HG03159 (cell line): ENCODE results near the gene IGSF21.

Experiments
- ATAC-seq: cut with Tn5 transposase; IDR thresholded peaks from one replicate; pipeline ENCODE4 v1.9.1; 2021; ENCODE audit warnings: mild to moderate bottlenecking, moderate library complexity; ENCODE audit not compliant: unreplicated experiment

The IGSF21 gene

GRCh38 chr1:18253093-18253492 is 145.5 kb downstream of the IGSF21 start:
- no peak for ATAC-seq

DNA sequence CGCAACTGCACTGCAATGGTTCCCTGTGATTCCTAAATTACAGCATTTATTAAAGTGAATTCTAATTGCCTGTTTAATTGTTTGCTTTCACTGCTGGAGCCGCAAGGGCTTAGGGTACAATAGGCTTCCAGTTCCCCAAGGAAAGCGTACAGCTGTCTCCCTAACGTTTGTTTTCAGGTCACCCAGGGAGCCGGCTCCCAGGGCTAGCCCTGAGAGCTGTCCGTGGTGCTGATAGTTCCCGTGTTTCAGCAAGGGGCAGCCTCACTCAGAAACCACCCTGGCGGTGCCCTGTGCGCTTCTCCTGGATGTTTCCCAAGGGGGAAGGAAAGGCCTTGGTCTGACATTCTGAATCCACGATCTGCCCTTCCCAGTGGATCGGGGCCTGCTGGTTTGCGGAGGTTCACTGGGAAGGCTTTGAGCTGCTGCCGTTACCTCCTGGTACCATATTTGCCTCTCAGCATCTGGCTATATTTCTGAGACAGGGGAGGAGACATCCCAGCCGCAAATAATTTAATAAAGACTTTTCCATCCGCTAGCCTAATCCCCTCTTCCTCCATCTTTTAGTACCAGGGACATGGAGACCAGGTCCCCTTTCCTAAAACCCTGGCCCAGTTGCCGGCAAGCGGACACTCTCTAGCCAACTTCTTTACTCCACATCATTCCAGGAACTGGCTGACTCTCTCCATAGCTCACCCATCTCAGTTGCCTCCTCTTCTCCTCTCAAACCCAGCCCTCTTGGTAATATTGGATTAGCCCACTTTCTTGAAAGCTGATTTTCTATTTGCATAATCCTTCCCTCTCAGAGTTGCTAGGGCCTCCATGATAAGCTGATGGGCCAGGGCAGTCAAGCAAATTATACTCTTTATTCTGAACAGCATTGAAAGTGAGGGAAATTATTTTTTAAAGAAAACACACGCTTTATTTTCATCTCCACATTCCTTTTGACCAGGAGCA is 149.0 kb downstream of the IGSF21 start:
- ATAC-seq, result no peak

GRCh38 chr1:18257778-18258177 is 150.2 kb downstream of the IGSF21 start:
- ATAC-seq, result no peak

DNA sequence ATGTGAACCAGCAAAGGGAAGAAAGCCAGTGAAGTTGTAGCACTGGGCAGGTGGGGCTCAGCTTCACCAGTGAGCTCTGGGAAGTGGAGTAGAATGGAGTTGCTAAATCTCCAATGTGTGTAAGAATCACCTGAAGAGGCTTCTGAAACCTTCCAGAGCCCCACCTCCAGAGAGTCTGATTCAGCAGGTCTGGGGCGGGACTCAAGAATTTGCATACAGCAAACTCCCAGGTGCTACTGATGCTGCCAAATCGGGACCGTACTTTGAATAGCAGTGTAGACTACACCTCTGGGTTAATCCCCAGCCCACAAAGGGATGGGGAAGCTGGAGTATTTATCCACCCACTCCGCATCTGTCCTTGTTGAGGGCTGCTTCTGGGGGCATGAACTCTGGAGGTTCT is 154.3 kb downstream of the IGSF21 start:
- no peak for ATAC-seq

DNA sequence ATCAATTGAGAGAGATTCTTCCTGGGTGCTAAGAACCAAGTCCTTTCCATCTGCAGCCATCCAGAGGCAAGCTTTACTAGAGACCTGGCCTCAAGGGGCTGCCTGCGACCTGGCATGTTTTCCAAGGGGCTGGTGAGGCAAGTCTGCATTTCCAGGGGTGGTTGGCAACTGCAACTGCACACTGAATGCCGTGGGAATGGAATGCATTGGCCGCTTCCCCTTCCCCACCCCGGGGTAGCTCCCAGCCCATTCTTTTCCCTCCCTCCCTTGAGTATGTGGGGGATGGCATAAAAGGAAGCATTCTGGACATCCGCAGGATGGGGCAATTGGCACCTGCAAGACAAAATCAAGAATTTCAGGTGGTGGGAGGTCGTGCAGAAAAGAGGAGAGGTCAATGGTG is 155.1 kb downstream of the IGSF21 start:
- no peak for ATAC-seq

GRCh38 chr1:18263547-18264120 is 156.0 kb downstream of the IGSF21 start:
- no peak for ATAC-seq

DNA sequence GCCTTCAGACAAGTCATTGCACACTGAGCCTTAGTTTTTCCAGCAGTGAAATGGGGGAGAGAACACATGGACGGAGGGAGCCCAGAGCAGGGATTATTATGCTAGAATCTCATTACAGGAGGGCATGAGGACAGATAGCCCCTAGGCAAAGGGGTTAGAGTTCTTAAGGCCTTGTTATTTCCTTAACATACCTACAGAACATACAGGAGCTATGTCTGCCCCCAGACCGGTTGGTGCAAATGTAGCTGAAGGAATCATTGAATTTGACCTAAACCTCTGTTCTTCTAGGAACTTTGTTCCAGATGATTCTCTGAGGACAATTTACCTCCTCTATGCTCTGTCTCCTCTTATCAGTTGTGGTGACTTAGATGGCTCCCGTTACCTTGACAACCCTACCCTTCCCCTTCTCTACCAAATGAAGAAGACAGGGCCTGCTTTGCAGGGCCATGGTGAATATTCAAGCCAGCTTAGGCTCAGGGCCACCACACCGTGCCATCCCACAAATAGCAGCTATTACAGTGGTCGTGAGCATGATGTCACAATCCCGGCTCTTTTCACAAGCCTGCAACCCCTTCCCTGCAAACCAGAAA is 156.9 kb downstream of the IGSF21 start:
- ATAC-seq, result no peak

DNA sequence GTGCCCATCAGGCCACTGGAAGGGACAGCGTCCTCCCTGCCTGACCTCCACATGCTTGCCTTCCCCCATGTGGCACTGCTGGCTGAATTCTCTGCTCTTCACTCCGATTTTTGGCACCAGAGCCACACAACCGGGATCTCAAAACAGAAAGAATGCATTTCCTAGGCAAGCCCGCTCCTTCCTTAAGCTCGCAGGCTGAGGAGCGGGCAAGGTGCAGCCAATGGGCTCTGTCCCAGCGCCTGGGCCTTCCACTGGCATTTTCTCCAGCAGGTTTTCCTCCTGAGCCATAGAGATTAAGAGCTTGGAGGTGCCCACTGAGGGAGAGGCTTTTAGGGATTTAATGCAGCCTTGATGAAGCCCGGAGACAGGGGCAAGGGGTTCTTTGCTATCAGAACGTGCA is 158.0 kb downstream of the IGSF21 start:
- ATAC-seq, result no peak

DNA sequence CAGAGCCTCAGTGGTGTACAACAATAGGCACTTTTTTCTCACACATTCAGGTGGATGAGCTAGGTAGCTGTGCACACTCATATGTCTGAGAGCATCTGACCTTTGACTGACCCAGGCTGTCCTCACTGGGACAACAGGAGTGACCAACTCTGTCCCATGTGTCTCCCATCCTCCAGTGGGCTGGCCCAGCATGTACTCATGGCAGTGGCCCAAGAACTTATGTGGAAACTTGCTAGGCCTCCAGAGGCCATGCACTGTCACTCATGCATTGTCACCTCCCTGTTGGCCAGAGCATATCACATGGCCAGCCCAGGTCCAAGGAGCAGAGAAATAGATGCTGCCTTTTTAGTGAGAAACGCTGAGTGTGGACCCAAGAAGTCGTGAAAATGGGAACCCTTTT is 158.8 kb downstream of the IGSF21 start:
- no peak for ATAC-seq

GRCh38 chr1:18271336-18271735 is 163.7 kb downstream of the IGSF21 start:
- ATAC-seq, result no peak

DNA sequence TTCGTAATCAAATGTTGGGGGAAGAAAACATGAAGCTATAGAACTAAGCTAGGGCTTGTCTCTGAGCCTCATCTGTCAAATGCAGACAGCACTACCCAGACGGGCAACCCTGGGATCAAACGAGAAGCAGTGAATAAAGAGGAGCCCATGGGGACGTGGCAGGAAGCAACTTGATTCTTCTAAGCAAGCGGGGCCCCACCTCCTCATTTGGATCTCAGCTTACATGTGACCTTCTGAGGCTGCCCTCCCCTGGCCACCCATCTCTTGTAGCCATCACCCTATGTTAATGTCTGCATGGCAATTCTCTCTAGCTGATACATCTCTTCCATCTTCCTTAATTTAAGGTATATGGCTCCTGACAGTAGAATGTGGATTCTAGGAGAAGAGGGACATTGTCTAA is 171.3 kb downstream of the IGSF21 start:
- ATAC-seq, result no peak

DNA sequence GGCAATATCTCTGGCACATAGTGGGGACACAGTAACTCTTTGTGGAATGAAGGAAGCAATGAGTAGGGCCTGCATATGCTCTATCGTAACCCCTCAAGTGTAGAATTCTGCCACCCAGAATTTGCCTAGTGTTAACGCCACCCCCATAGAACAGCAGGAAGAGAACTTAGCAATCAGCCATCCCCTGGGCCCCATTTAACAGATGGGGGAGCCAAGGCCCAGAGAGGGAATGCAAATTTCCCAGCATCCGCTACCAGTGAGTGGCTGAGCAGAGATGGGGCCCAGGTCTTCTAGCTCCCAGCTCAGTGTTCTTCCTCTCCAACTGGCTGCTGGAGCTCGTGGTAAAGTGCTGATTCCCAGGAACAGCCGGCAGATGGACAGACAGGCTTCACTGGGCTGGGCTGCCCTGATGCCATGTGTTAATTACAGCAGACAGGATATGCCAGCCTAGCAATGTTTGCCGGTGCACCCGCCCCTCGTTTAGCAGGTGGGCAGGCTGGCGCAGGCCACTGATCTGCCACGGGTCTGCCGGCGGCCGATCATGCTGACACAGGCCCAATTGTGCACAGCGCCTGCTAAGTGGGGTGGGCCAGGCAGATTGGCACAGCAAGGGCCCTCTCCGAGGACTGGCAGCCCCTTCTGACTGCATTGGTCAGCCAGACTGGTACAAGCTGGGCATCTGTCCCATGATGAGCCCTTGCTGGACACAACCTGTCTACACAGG is 171.9 kb downstream of the IGSF21 start:
- no peak for ATAC-seq

DNA sequence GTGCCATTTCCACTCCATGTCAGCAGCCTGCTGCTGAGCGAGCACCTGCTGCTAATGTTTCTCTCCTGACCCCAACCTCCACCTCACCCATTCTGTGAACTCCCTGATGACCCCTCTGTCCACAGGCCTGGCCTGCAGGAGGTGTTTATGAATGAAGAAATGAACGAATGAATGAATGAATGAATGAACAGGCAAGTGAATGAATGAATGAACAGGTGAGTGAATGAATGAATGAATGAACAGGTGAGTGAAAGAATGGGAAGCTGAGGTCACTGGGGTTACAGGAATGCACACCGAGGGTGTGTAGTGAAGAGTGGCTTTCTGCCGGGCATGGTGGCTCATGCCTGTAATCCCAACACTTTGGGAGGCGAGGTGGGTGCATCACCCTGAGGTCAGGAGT is 173.4 kb downstream of the IGSF21 start:
- ATAC-seq, result no peak

- no peak for ATAC-seq
Observed at GRCh38 chr1:18282851-18283600, 175.4 kb downstream of the IGSF21 start.

- ATAC-seq, result no peak
Observed at GRCh38 chr1:18283601-18284385, 176.2 kb downstream of the IGSF21 start.

GRCh38 chr1:18284805-18285537 is 177.4 kb downstream of the IGSF21 start:
- ATAC-seq, result no peak

DNA sequence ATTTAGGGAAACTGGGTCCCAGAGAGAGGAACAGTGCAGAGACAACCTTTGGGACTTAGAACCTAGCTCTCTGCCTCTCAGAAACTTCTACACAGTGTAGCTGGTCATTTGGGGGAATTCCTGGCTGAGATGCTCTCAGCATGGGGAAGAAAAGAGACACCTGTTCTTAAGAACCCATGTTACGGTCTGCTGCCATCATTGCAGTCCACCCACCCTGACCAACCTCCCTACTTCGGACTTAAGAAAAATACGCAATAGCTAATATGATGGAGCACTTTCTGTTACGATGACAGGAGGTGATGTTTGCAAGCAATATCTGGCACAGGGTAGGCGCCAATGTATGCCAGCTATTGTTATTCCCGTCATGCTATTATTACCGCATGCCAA is 177.9 kb downstream of the IGSF21 start:
- no peak for ATAC-seq

GRCh38 chr1:18288722-18289121 is 181.1 kb downstream of the IGSF21 start:
- no peak for ATAC-seq

GRCh38 chr1:18289597-18289996 is 182.0 kb downstream of the IGSF21 start:
- ATAC-seq, result no peak
